Large intestine (tissue), 3 donors: Measurements from ENCODE around the gene UGT1A9. TPM values are rescaled to one million over a fixed set of nuclear protein-coding genes. Genes with fewer than 3 reads are reported as not detected.
A peak's percentile ranks its signal among the peaks of the same experiment; 100 is the strongest.

Experiments used
- DNase-seq, 2 donors: peaks; one replicate each; pipeline versions ENCODE4 v3.0.0 to v3.0.0-alpha.2; 2013
- H3K27ac ChIP-seq: one replicate; pipeline ENCODE4 v1.5.1; 2013; ENCODE audit warnings: low read length
- H3K27me3 ChIP-seq: 2 replicates; pipeline ENCODE4 v1.6.1; 2013; ENCODE audit warnings: low read length; ENCODE audit not compliant: control insufficient read depth, insufficient read depth
- H3K36me3 ChIP-seq: 2 replicates; pipeline ENCODE4 v1.6.1; 2013; ENCODE audit warnings: low read length; ENCODE audit not compliant: control insufficient read depth, insufficient read depth
- H3K4me1 ChIP-seq: one replicate; pipeline ENCODE4 v1.6.1; 2013; ENCODE audit warnings: low read length; ENCODE audit not compliant: control insufficient read depth, insufficient read depth
- H3K4me3 ChIP-seq: one replicate; pipeline ENCODE4 v1.5.1; 2013; ENCODE audit warnings: low read length
- H3K9me3 ChIP-seq: one replicate; pipeline ENCODE4 v1.6.1; 2013; ENCODE audit warnings: mild to moderate bottlenecking, low read depth, low read length, moderate library complexity; ENCODE audit not compliant: control insufficient read depth
- WGBS: methylation state at CpG from one replicate; pipeline ENCODE4 v1.1.5; 2013; ENCODE audit warnings: low lambda C conversion rate; ENCODE audit not compliant: insufficient coverage; 5-methylcytosine and 5-hydroxymethylcytosine counted together
- polyA plus RNA-seq: library from polyadenylated mRNA; unstranded; fragments of 120-200 nt; gene quantifications from one replicate; pipeline ENCODE4 v1.2.1, GENCODE V29; 2013

UGT1A9 gene
- polyA plus RNA-seq, 1 donor = not detected

- Histone ChIP-seq H3K27me3 (no peaks in the 10 kb centered on the region), H3K4me1 (peaks cover 48% of the 10 kb centered on the region), H3K27ac (peak overlapping the region; percentile 77), H3K4me3 (no peak overlapping the region), H3K9me3 (peaks cover 14% of the 10 kb centered on the region), H3K36me3 (no peaks in the 10 kb centered on the region)
- peak; percentile 42 to 82 for DNase-seq
Observed at GRCh38 chr2:233758141-233758540, 86.4 kb downstream of the UGT1A9 start.

- H3K27ac ChIP-seq = peak overlapping the region; percentile 77
- WGBS = no CpG with 5 or more reads among the region's 2 CpGs
Observed at GRCh38 chr2:233758849-233759248, 87.2 kb downstream of the UGT1A9 start.

GRCh38 chr2:233760043-233760442 lies 88.3 kb downstream of the UGT1A9 start, which contains the start of gene UGT1A1:
Gene UGT1A1, plus strand, starts transcription at chr2:233760270. Its CDS starts 18 bp downstream, at chr2:233760288.
- H3K4me3 ChIP-seq = no peak within 1 kb of the TSS
- peaks cover 64% of the 10 kb centered on the region for H3K4me1 ChIP-seq
- no peaks in the 10 kb centered on the region for H3K27me3 ChIP-seq
- H3K27ac ChIP-seq = peak within 1 kb of the TSS; percentile 77
- no CpG with 5 or more reads among the region's 6 CpGs for WGBS
- peak; percentile 41 to 85 for DNase-seq
- H3K9me3 ChIP-seq = peaks cover 10% of the 10 kb centered on the region
- H3K36me3 ChIP-seq = no peaks in the 10 kb centered on the region

More at GRCh38 chr2:233758849-233759248, 87.2 kb downstream of the UGT1A9 start:
- no peaks in the 10 kb centered on the region for H3K27me3 ChIP-seq
- no peak overlapping the region for H3K4me3 ChIP-seq
- DNase-seq = peak in 1 of 2 donors; percentile 21
- peaks cover 14% of the 10 kb centered on the region for H3K9me3 ChIP-seq
- H3K4me1 ChIP-seq = peaks cover 55% of the 10 kb centered on the region
- no peaks in the 10 kb centered on the region for H3K36me3 ChIP-seq

GRCh38 chr2:233761040-233761769 lies 89.5 kb downstream of the UGT1A9 start:
- H3K4me3 ChIP-seq = no peak overlapping the region

GRCh38 chr2:233764264-233764663 lies 92.6 kb downstream of the UGT1A9 start:
- Histone ChIP-seq H3K36me3 (no peaks in the 10 kb centered on the region), H3K4me3 (no peak overlapping the region), H3K27ac (peak overlapping the region; percentile 64), H3K4me1 (peaks cover 42% of the 10 kb centered on the region), H3K27me3 (no peaks in the 10 kb centered on the region), H3K9me3 (peaks cover 10% of the 10 kb centered on the region)
- DNase-seq = peak; percentile 45 to 87
- 12% methylated on average over 3 of the region's 7 CpGs for WGBS

More at GRCh38 chr2:233761040-233761769, 89.5 kb downstream of the UGT1A9 start:
- Histone ChIP-seq H3K36me3 (no peaks in the 10 kb centered on the region), H3K4me1 (peaks cover 62% of the 10 kb centered on the region), H3K27me3 (no peaks in the 10 kb centered on the region), H3K9me3 (peaks cover 10% of the 10 kb centered on the region), H3K27ac (peak overlapping the region; percentile 56)
- peak; percentile 49 to 77 for DNase-seq
- 80% methylated on average over 1 of the region's 4 CpGs for WGBS

GRCh38 chr2:233764761-233765160 lies 93.1 kb downstream of the UGT1A9 start:
- Histone ChIP-seq H3K4me1 (peaks cover 38% of the 10 kb centered on the region), H3K36me3 (no peaks in the 10 kb centered on the region), H3K27ac (peak overlapping the region; percentile 64), H3K9me3 (peaks cover 10% of the 10 kb centered on the region), H3K4me3 (no peak overlapping the region), H3K27me3 (no peaks in the 10 kb centered on the region)
- WGBS = no CpG with 5 or more reads among the region's 3 CpGs
- DNase-seq = no peak

GRCh38 chr2:233766416-233766815 lies 94.7 kb downstream of the UGT1A9 start:
- H3K27me3 ChIP-seq = no peaks in the 10 kb centered on the region
- no peak overlapping the region for H3K27ac ChIP-seq
- WGBS = no CpG with 5 or more reads among the region's 4 CpGs
- peaks cover 23% of the 10 kb centered on the region for H3K4me1 ChIP-seq
- H3K36me3 ChIP-seq = no peaks in the 10 kb centered on the region
- DNase-seq = no peak
- peaks cover 3% of the 10 kb centered on the region for H3K9me3 ChIP-seq
- no peak overlapping the region for H3K4me3 ChIP-seq

GRCh38 chr2:233768076-233768475 lies 96.4 kb downstream of the UGT1A9 start:
- peaks cover 3% of the 10 kb centered on the region for H3K9me3 ChIP-seq
- DNase-seq = no peak
- no peak overlapping the region for H3K4me3 ChIP-seq
- H3K4me1 ChIP-seq = peaks cover 16% of the 10 kb centered on the region
- H3K36me3 ChIP-seq = no peaks in the 10 kb centered on the region
- no peaks in the 10 kb centered on the region for H3K27me3 ChIP-seq
- WGBS = 100% methylated on average over 1 of the region's 4 CpGs
- H3K27ac ChIP-seq = no peak overlapping the region

GRCh38 chr2:233769260-233769659 lies 97.6 kb downstream of the UGT1A9 start:
- H3K4me1 ChIP-seq = peaks cover 6% of the 10 kb centered on the region
- DNase-seq = no peak
- H3K27me3 ChIP-seq = no peaks in the 10 kb centered on the region
- H3K4me3 ChIP-seq = no peak overlapping the region
- H3K9me3 ChIP-seq = peaks cover 3% of the 10 kb centered on the region
- H3K36me3 ChIP-seq = no peaks in the 10 kb centered on the region
- no peak overlapping the region for H3K27ac ChIP-seq
- 80% methylated on average over 1 of the region's 9 CpGs for WGBS

- H3K4me1 ChIP-seq = no peaks in the 10 kb centered on the region
- no peaks in the 10 kb centered on the region for H3K27me3 ChIP-seq
- no peaks in the 10 kb centered on the region for H3K9me3 ChIP-seq
- H3K36me3 ChIP-seq = no peaks in the 10 kb centered on the region
- WGBS = 100% methylated on average over 2 of the region's 16 CpGs
- no peak for DNase-seq
- H3K27ac ChIP-seq = no peak overlapping the region
- H3K4me3 ChIP-seq = no peak overlapping the region
Observed at GRCh38 chr2:233772153-233772552, 100.5 kb downstream of the UGT1A9 start.

- no peak for DNase-seq
- no peaks in the 10 kb centered on the region for H3K27me3 ChIP-seq
- no peaks in the 10 kb centered on the region for H3K9me3 ChIP-seq
- H3K4me1 ChIP-seq = no peaks in the 10 kb centered on the region
- H3K4me3 ChIP-seq = no peak overlapping the region
- WGBS = no CpG with 5 or more reads among the region's 5 CpGs
- no peaks in the 10 kb centered on the region for H3K36me3 ChIP-seq
- no peak overlapping the region for H3K27ac ChIP-seq
Observed at GRCh38 chr2:233772583-233772982, 100.9 kb downstream of the UGT1A9 start.
